ENCODE results near the gene PDGFD.

Gene PDGFD

GRCh38 chr11:103920449-103920848 is 243.5 kb downstream of the PDGFD start:
- no peak for DNase-seq (ENCODE audit: low read depth)

DNA sequence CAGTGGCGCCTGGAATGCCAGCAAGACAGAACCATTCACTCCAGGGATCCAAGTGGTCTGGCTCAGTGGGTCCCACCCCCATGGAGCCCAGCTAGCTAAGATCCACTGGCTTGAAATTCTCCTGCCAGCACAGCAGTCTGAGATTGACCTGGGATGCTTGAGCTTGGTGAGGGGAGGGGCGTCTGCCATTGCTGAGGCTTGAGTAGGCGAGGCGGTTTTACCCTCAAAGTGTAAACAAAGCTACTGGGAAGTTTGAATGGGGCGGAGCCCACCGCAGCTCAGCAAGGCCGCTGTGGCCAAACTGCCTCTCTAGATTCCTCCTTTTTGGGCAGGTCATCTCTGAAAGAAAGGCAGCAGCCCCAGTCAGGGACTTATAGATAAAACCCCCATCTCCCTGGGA is 253.2 kb downstream of the PDGFD start:
- no peak for DNase-seq (ENCODE audit: low read depth)

DNA sequence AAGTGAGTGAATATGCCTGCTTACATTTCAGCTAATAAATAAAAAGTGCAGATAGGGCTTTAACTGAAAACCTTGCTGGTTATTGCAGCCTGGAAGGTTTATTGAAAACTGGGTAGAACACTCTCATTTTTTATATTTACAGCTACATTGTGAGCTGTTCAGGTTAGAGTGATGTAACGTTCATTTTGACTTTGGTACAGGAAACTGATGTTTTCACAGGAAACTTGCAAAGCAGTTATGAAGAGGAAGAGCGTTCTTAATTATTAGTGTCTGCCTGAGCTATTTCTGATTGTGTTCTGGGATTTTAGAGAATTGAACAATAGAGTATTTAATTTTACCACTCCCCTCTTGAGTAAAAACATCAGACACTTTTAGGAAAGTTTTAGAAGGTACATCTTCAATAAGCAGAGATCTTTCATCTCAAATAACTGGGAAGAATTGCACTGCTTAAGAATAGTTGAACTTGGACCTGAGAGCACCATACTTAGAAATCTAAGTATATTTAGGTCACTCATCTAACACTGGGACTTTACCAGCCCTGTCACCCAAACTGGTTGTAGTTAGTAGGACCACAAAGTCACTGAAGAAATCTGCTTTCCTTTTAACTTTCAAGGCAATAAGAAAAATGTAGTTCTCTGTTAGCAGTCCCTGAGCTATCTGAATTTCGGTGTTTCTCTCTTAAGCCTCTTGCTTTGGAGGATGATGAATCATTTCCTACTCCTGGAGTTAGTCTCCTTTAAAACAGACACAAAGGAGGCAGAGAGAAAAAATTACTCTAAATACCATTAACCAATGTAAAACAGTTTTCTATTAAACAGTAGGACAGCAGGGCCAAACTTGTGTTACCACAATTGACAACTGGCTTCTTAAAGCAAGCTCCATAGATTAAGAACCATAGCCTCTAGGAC is 256.1 kb downstream of the PDGFD start:
- DNase-seq (ENCODE audit: low read depth): no peak

- DNase-seq (ENCODE audit: low read depth): no peak
These were observed 256.8 kb downstream of the PDGFD start for GRCh38 chr11:103907136-103907535.

DNA sequence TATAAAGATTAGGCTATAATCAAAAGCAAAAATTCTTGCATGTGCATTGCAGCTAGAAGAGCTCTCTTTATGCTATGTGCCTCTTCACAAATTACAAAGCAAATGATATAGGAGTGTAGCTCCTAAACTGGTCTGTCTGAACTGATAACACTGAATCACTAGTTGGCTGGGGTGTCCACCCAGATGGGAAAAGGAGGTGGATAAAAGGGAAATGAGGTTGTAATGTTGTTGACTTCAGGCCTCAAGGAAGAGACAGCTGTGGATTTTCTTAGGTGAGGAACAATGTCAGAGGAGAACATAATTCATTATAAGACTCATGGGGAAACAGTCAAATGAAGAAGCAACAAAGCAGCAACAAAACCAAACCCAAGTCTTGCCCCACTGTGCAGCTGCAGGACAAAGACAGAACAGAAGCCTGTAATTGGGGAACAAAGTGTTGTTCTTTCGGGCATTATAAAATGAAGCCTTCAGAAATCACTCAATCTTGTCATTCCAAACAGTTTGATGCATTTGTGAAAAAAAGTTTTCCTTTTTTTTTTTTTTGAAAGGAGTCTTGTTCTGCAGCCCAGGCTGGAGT is 257.6 kb downstream of the PDGFD start:
- no peak for DNase-seq (ENCODE audit: low read depth)

DNA sequence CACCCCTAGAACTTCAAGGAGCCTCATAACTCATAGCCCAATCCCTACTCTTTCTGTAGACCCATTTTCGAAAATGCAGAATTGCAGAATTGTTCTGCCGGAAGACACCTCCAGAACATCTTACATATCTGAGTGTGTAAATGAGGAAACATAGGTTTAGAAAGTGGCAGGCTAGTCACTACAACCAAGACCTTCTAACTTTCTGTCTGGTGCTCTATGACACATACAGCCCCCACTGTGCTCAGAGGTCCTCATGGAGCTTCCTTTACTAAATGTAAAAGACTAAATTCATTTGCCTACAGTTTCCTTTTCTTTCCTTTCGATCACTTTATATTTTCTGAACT is 259.7 kb downstream of the PDGFD start:
- DNase-seq (ENCODE audit: low read depth): no peak

DNA sequence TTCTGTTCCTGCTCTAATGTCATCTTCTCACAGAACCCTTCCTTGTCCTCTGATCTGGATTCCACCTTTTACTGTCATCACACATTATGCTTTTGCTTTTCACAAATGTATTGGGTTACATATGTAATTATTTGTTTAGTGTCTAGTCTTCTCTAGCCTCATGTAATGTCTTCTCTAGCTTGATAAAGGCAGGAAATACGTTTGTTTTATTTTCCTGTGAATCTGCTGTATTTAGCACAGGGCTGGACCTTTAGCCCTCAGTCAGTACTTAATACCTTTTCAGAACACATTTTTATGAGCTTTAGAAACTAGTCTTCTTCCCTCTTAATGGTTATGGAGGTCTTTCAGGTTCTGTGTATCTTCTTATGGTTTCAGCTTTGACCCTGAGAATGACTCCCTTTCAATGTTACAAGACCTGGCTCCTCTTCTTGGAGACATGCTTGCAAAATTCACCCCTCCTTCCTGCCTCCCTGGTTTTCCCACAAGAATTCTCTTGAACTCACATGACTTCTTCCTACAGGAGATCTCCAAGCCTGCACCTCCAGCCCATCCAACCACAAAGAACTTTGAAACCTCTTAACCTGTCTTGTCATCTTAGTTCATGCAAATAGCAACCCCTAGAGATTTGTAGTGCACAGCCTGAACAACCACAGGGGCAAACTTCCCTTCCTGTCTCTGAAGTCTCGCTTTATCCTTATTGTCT is 260.2 kb downstream of the PDGFD start:
- no peak for DNase-seq (ENCODE audit: low read depth)

DNA sequence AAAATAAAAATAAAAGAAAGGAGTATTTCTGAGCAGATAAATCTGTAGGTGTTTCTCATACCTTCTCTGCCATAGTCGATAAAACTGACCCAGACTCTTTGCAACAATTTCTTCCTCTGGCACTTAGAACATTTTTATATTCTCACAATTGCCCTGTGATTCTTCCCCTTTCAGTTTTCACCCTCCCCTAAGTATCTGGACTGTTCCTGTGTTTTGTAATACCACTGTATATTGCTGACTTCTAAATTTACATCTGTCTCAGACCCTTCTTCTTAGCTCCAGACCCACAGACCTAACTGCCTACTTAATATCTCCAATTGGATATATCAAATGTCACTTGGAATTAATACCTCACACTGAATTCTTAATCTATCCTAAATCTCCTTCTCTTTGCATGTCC is 261.0 kb downstream of the PDGFD start:
- no peak for DNase-seq (ENCODE audit: low read depth)

GRCh38 chr11:103901656-103902055 is 262.3 kb downstream of the PDGFD start:
- no peak for DNase-seq (ENCODE audit: low read depth)

GRCh38 chr11:103898577-103899336 is 265.2 kb downstream of the PDGFD start:
- DNase-seq (ENCODE audit: low read depth): no peak

GRCh38 chr11:103898065-103898464 is 265.9 kb downstream of the PDGFD start:
- no peak for DNase-seq (ENCODE audit: low read depth)

GRCh38 chr11:103897160-103897936 is 266.6 kb downstream of the PDGFD start:
- DNase-seq (ENCODE audit: low read depth): no peak

DNA sequence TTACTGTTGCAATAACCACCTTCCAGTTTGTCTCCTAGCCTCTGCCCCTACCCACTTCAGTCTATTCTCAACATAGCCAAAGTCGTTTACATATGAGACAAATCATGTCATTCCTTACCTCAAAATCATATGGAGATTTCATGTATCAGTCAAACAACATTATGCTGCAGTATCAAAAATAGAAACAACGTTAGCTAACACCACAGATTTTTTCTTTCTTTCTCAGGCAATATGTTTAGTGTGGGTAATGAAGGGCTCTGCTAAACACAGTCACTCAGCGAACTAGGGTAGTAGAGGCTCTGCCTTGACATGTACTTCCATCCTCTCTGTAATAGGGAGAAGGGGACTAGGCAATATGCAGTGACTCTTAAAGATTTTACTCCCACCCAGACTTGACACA is 268.8 kb downstream of the PDGFD start:
- no peak for DNase-seq (ENCODE audit: low read depth)

DNA sequence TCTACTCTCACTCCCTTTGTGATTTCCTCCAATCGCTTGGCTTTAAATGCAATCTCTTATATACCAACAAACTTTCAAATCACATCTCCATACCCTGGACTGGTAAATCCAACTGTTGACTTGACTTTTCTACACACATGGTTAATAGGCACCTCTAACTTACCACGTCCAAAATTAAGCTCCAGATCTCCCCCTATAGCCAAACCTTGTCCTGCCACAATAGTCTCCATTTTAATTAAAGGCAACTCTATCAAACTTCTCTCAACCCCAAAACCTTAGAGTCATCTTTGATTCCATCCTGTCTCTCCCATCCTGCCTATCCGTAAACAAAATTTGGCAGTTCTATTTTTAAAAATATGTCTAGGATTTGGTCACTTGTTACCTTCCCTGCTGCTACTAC is 269.3 kb downstream of the PDGFD start:
- no peak for DNase-seq (ENCODE audit: low read depth)

DNA sequence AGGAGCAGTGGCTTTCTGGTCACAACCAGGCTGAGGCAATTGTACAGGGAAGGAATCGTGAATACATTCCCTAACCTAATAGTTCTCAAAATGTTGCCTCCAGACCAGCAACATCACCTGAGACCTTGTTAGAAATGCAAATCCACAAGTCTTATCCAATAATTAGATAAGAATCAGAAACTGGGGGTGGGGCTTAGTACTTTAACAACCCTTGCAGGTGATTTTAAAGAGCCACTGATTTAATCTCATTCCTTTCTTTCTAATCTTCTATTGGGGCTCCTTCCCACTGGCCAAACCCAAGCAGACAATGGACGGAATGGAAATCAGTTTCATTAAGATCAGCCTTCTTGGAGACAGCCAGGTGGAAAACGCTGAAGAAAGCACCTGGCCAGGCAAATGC is 269.9 kb downstream of the PDGFD start:
- no peak for DNase-seq (ENCODE audit: low read depth)

GRCh38 chr11:103893371-103893770 is 270.6 kb downstream of the PDGFD start:
- no peak for DNase-seq (ENCODE audit: low read depth)

GRCh38 chr11:103892603-103893002 is 271.3 kb downstream of the PDGFD start:
- no peak for DNase-seq (ENCODE audit: low read depth)

DNA sequence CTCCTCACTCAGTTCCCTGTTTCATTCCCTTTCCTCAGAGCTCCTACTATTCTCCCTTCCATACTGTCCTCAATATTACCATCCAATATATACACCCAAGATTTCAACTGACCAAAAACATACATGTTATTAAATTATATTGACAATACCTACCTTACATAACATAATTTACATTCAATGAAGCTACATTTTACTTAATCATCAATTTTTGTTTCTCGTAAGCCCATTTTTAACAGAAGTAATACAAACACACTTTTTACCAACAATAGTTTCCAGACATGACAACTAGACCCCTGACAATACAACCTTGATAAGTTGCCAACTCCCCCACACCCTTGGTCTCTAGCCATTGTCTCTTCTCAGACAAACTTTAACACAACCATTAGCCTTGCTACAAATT is 273.3 kb downstream of the PDGFD start:
- no peak for DNase-seq (ENCODE audit: low read depth)

- no peak for DNase-seq (ENCODE audit: low read depth)
These were observed 274.3 kb downstream of the PDGFD start for GRCh38 chr11:103889679-103890078.

DNA sequence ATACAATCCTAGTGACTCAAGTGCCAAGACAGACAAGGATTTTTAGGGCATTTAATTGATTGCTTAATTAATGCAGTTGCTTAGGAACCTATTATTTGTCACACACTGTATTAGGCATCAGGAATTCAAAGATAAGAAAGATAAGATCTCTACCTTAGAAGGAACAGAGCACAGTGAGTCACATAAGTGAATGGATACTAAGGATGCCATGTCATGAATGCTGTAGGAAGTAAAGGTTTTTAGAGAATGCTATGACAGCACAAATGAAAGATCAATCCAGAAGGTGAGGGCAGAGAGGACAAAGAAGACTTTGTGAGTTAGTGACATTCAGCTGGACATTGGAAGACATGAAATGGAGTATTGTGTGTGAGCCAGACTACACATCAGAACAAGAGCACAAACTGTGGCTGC is 275.4 kb downstream of the PDGFD start:
- DNase-seq (ENCODE audit: low read depth): no peak

DNA sequence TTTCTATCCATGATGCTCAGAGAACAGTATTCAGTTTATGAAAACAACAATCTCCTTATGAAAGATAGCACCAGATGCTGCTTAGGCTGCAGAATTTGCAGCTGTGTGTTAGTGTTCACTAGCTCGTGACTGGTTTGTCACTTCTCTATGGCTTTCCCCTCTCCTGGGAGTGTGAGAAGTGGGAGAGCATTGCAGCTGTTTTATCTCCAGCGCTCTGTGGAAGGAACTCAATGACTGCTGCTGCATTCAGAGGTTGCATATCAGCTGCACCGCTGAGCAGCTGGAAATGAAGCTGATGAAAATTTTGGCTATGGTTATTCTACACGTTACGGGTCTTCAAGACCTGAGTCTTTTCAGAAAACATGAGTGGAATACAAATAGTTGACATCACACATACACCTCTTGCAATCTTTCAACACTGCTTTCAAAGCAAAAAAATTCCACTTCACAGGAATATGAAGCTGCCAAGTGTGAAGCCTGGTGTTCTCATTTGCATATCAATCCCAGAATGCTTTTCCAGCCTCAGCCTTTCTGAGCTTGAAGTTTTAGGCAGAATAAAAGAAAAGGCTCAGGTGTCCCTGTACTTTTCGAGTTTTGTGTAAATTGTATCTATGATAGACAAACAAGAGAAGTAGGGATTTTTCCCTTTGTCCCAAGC is 276.8 kb downstream of the PDGFD start:
- DNase-seq (ENCODE audit: low read depth): no peak
